GM18526 (cell line): Measurements from ENCODE around the gene OR4B1.

Source experiments
- POLR2A ChIP-seq: IDR thresholded peaks from 3 replicates; pipeline ENCODE4 v1.6.1; 2011; ENCODE audit not compliant: insufficient read length; ENCODE audit errors: extremely low read depth

OR4B1 gene

GRCh38 chr11:48237727-48238126 lies 21.1 kb downstream of the OR4B1 start:
- no peak for TF ChIP-seq POLR2A

DNA sequence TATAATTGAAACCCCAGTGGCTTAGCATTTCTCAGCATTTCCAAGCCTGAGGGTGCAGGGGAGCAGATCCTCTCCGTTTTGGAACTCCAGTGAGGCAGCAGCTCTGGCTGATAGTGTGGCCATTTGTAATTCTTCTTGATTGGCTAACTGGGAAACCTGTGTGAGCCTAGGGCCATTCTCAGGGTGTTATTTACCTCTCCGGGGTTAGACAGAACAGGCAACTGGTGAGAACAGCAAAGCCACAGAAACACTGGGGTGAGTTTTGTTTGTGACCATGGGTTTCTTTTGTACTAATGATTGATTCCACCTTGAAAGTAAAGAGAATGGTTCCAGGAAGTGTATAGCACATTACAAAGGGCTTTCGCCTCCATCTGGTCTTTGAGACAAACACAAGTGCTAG lies 25.9 kb downstream of the OR4B1 start:
- TF ChIP-seq POLR2A, result no peak

- TF ChIP-seq POLR2A, result no peak
These were observed 28.2 kb downstream of the OR4B1 start, which contains the start of gene OR4X2 for GRCh38 chr11:48244804-48245203. Gene OR4X2, plus strand, starts transcription at chr11:48245104. Its CDS starts 0 bp downstream, at chr11:48245104.

DNA sequence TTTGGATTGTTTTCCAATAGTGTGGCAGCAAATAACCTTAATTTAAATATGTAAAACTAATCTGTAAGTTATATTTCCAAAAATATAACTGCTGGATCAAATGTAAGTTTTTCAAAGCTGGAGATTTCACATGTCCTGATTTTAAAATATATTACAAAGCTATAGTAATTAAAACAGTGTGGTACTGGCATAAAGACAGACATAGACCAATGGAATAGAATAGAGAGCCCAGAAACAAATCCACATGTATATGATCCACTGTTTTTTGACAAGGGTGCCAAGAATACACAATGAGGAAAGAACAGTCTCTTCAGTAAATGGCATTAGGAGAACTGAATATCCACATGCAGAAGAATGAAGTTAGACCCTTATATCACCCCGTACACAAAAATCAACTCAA lies 32.3 kb downstream of the OR4B1 start:
- no peak for TF ChIP-seq POLR2A

GRCh38 chr11:48261600-48261999 lies 45.0 kb downstream of the OR4B1 start:
- no peak for TF ChIP-seq POLR2A

DNA sequence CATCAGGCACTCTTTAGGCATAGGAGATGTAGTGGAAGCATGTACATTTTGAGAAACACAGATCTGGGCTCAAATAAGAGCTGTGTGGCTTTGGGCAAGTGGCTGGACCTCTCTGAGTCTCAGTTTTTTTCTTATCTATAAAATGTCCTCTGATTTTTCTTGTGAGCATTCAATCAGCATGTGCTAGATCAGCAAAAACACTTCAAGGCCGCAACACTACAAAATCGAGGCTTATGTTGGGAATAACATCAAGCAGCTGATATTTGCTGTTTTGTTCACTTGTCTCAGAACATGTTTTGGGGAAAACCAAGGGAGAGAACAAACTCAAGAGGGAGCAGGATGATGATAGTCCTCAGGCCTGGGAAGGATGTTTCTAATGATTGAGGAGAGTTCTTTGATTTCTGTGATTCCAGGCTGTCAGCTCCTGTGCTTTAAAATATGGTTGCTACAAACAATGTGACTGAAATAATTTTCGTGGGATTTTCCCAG lies 46.9 kb downstream of the OR4B1 start, which contains the start of gene OR4X1:
Gene OR4X1 (plus strand): TSS at position 439 of the 489 bp plus-strand sequence. CDS start 0 bp downstream, at position 439.
- TF ChIP-seq POLR2A, result no peak
